ENCODE data around the gene FAM241A. TPM values are rescaled to one million over a fixed set of nuclear protein-coding genes. Genes with fewer than 3 reads are reported as not detected.
"Not testable (repeated sequence)": the region's sequence is repeated elsewhere in the genome, so short reads cannot be mapped to it uniquely, and the experiment has no call there.

The FAM241A gene
- total RNA-seq, 1 donor from 2014 or later, result 2.6 TPM

GRCh38 chr4:112138538-112138937 is 6.7 kb upstream of the FAM241A start:
- DNase-seq (ENCODE audit: low spot score), result no peak

GRCh38 chr4:112140536-112140935 is 4.7 kb upstream of the FAM241A start:
- DNase-seq (ENCODE audit: low spot score), result no peak

- no peak for DNase-seq (ENCODE audit: low spot score)
Measured at GRCh38 chr4:112141366-112142138, 3.7 kb upstream of the FAM241A start.

- DNase-seq (ENCODE audit: low spot score), result no peak
Measured at GRCh38 chr4:112142182-112142581, 3.1 kb upstream of the FAM241A start.

GRCh38 chr4:112143781-112144180 is 1.5 kb upstream of the FAM241A start:
- DNase-seq (ENCODE audit: low spot score), result no peak

- no peak for DNase-seq (ENCODE audit: low spot score)
Measured at GRCh38 chr4:112144546-112145325, 518 bp upstream of the FAM241A start.

- DNase-seq (ENCODE audit: low spot score), result peak; percentile 28
Measured at GRCh38 chr4:112145790-112146501, 692 bp downstream of the FAM241A start.

- no peak for DNase-seq (ENCODE audit: low spot score)
Measured at GRCh38 chr4:112146502-112146813, 1.2 kb downstream of the FAM241A start.

GRCh38 chr4:112147697-112148096 is 2.4 kb downstream of the FAM241A start:
- DNase-seq (ENCODE audit: low spot score), result no peak

GRCh38 chr4:112150920-112151319 is 5.7 kb downstream of the FAM241A start:
- no peak for DNase-seq (ENCODE audit: low spot score)

GRCh38 chr4:112152521-112152920 is 7.3 kb downstream of the FAM241A start:
- no peak for DNase-seq (ENCODE audit: low spot score)

- no peak for DNase-seq (ENCODE audit: low spot score)
Measured at GRCh38 chr4:112153211-112153791, 8.0 kb downstream of the FAM241A start.

GRCh38 chr4:112156112-112156511 is 10.9 kb downstream of the FAM241A start:
- DNase-seq (ENCODE audit: low spot score), result no peak

- DNase-seq (ENCODE audit: low spot score), result no peak
Measured at GRCh38 chr4:112156553-112156952, 11.3 kb downstream of the FAM241A start.

- not testable (repeated sequence) for DNase-seq (ENCODE audit: low spot score)
Measured at GRCh38 chr4:112163706-112164105, 18.5 kb downstream of the FAM241A start.

GRCh38 chr4:112167794-112168193 is 22.5 kb downstream of the FAM241A start:
- no peak for DNase-seq (ENCODE audit: low spot score)

GRCh38 chr4:112168719-112169500 is 23.7 kb downstream of the FAM241A start:
- DNase-seq (ENCODE audit: low spot score), result no peak

GRCh38 chr4:112170451-112170993 is 25.3 kb downstream of the FAM241A start:
- DNase-seq (ENCODE audit: low spot score), result no peak

- DNase-seq (ENCODE audit: low spot score), result not testable (repeated sequence)
Measured at GRCh38 chr4:112171051-112171763, 26.0 kb downstream of the FAM241A start.

- DNase-seq (ENCODE audit: low spot score), result no peak
Measured at GRCh38 chr4:112172180-112172579, 26.9 kb downstream of the FAM241A start.
